HG03039 (cell line): ENCODE results near the gene CD27.
"Not testable (repeated sequence)": the region's sequence is repeated elsewhere in the genome, so short reads cannot be mapped to it uniquely, and the experiment has no call there.

Source experiments
- ATAC-seq: cut with Tn5 transposase; IDR thresholded peaks from one replicate; pipeline ENCODE4 v1.9.1; 2021; ENCODE audit warnings: mild to moderate bottlenecking, moderate library complexity; ENCODE audit not compliant: unreplicated experiment

CD27 gene

DNA sequence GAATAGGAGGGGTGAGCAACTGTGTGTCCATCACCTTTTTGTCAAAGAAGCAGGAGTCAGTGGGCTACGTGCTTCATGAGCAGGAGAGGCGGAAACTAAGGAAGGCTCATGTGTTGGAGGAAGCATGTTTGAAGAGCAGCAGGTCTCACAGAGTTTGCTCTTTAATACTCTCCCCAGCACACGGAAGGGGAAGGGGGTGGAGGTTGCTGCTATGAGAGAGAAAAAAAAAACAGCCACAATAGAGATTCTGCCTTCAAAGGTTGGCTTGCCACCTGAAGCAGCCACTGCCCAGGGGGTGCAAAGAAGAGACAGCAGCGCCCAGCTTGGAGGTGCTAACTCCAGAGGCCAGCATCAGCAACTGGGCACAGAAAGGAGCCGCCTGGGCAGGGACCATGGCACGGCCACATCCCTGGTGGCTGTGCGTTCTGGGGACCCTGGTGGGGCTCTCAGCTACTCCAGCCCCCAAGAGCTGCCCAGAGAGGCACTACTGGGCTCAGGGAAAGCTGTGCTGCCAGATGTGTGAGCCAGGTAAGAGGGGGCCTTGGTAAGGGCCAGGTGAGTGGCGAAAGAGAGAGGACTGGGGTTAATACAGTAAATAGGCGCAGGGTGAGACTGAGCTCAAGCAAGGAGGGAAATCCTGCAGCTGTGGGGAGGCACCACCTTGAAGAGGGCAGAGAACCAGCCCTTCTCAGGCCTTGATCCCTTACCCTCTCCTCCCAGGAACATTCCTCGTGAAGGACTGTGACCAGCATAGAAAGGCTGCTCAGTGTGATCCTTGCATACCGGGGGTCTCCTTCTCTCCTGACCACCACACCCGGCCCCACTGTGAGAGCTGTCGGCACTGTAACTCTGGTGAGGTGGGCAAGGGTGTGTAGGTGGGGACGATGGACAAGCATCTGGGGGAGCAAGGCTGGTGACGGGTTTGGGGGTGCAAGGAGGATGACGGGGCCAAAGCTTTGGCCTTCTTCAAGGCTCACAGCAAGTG lies at the start of gene CD27:
Gene CD27 (plus strand): TSS at position 252 of the 985 bp plus-strand sequence. CDS start 141 bp downstream, at position 393.
- ATAC-seq, result no peak

DNA sequence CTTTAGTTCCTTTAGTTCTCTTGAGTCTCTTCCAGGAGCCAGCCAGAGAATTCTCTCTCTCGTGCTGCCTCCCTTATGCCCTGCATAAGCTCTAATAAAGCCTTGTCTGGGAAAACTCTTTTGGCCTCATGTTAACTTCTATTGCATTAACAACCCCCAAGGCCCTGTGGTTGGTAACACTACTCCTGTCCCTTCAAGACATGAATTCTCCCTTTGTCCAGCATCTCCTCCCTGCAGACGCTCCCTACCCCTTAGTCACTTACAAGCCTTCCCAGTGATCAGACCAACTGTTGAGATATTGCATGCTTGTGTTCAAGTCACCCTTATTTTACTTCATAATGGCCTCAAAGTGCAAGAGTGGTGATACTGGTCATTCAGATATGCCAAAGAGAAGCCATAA lies 48.7 kb upstream of the CD27 start:
- no peak for ATAC-seq

DNA sequence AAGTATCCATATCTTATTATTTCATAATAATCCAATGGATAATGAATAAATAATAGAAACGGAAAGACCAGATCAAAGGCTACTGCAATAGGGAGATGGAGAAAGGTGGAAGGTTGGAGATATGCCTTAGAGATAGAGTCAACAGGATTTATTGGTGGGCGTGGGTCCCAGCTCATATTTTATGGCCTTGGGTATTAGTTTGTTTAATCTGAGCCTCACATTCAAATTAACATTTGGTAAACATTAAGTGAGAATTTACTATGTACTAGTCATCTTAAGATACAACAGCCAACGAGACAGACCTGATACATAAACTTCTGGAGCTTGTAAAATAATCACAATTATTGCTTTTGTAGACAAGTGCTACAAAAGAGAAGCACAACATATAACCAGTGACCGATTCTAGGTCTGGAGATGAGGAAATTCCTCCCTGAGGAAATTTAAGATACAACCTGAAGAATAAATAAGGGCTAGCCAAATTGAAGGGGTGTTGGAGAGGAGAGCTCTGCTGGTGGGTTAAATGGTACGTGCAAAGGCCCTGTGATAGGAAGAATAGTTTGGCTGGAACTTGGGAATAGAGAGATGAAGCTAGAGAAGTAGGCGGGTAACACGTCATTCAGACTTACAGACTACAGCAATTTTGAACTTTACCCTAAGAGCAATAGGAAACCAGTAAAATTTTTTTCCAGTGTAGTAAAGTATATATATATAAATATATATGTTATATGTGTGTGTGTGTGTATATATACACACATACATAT lies 44.7 kb upstream of the CD27 start:
- ATAC-seq, result no peak

DNA sequence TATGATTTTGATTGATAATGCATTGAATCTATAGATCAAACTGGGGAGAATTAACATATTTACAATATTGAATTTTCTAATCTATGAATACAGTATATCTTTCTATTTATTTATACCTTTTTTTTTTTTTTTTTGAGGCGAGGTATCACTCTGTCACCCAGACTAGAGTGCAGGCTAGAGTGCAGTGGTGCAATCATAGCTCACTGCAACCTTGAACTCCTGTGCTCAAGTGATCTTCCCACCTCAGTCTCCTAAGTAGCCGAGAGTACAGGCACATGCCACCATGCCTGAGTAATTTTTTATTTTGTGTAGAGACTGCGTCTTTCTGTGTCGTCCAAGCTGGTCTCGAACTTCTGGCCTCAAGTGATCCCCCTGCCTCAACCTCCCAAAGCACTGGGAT lies 40.4 kb upstream of the CD27 start:
- no peak for ATAC-seq

DNA sequence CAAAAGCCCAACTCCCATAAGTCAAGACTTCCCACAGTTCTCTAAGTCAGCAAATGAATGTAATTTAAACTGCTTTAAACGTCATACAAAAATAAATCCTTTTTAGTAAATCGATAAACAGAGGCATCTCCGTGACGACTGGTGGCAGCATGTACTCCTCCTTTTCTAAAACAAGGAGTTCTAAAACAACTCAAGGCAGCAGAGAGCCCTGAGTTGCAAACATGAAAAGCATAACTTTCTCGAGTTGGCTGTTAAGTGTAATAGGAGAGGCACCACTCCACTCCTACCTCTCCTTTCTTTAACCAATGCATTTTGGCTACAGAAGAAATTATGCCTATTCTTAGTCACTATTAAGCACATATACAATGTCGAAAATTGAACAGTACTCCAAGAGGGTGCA lies 38.8 kb upstream of the CD27 start:
- ATAC-seq, result no peak

DNA sequence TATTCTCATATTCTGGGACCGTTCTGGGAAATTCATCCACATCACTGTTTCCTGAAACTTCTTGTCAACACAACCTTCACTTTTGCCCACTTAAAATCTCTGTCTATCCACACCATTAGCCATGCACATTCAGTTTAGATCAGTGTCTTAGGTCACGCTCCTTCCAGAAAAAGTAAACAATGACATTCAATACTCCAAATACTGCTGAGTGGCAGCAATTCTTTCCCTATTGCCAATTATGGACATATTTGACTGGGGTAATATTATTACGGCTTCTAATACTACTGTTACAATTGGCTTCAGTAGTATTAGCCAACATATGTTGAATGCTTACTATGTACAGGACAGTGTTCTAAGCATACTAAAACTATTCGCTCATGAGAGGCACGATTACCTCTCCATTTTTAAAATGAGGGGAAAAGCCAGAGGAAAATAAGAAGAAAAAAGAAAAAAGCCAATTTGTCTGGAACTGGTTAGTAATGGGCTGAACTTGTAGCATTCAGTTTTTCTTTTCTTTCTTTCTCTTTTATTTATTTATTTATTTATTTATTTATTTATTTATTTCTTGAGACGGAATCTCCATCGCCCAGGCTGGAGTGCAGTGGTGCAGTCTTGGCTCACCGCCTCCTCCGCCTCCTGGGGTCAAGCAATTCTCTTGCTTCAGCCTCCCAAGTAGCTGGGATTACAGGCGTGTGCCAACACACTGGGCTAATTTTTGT lies 37.4 kb upstream of the CD27 start:
- ATAC-seq, result no peak

DNA sequence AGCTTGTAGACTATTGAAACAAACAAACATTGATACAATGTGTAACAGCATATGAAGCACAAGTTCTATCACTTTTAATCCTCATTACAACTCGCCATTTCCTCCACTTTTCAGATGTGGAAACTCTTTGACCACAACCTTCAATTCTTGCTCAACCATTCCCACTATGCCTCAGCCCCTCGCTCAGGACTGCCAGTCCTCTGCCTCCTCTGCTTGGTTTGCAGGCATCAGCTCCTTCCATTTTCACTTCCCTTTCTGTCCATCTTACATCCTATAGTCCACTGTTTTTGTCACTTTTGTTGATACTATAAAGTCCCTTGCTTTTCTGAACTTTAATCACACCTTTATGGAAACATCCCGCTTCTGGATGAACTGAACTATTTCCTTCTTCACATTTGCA lies 28.2 kb upstream of the CD27 start:
- ATAC-seq, result no peak

DNA sequence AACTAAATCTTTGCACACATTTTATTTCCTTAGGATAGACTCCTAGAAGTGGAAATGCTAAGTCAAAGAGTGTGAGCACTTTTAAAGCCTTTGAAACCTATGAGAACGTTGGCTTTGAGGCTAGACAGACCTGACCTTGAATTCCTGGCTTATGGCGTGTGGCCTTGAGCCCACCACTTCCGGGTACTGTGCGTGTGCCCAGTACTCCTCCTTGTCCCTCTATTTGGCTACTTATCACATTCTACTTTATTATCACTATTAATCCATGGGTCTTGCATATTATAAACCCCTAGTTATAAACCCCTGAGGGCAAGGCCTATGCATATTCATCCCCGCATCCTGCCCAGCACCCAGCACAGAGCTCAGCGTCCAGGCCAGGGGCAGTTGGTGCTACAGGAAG lies 26.0 kb upstream of the CD27 start:
- no peak for ATAC-seq

DNA sequence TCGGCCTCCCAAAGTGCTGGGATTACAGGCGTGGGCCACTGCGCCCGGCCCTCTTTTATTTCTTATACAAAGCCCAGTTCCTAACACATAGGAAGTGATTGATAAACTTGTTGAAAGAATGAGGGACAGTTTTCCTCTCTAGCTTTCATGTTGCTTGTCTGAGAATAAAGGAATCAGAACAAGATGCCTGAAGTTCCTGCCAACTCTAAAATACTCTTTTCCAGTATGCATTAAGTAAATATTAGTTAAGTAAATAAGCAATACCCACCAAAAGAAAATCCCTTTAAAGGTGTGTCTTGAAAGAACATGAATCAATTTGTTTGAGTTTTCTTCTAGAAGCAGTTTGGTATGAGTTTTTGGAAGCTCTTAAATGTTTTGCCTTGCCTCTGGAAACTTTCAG lies 24.4 kb upstream of the CD27 start:
- ATAC-seq, result no peak

DNA sequence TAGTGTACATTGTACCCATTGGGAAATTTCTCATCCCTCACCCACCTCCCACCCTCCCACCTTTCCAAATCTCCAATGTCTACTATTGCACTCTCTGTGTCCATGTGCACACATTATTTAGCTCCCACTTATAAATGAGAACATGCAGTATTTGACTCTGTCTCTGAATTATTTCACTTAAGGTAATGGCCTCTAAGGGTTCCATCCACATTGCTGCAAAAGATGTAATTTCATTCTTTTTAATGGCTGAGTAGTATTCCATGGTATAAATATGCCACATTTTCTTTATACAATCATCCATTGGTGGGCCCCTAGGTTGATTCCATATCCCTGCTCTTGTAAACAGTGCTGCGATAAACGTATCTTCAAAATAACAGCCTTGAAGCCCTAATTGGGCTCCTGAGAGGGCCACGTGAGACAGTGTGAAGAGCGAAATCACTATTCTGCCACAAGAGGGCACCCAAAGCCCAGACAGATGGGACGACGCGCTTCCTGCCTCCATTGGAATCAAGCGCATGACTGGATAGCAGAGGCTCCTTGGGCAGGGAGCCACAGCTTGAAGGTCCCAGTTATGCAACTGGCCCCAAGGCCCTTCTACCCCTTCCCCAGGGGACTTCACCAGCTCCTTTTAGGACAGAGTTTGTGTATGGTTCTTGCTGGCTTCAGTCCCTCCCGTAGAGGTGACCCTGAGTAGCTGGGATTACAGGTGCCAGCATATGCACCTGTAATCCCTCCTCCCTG lies 21.3 kb upstream of the CD27 start:
- no peak for ATAC-seq

DNA sequence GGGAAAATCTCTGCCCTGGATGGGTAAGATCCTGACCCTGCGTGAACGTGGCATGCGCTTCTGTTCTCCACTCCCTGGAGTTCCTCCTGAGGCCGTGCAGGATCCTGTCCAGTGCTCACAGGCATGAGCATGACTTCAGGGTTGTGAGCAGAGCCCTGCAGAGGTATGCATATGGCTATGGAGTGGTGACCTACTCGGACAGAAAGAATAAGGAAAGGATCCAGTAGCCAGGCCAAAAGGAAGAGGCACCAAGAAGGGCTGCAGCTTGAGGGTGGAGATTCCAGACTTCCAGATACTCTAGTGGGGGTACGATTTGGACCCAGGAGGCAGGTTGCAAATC lies 20.8 kb upstream of the CD27 start:
- no peak for ATAC-seq

DNA sequence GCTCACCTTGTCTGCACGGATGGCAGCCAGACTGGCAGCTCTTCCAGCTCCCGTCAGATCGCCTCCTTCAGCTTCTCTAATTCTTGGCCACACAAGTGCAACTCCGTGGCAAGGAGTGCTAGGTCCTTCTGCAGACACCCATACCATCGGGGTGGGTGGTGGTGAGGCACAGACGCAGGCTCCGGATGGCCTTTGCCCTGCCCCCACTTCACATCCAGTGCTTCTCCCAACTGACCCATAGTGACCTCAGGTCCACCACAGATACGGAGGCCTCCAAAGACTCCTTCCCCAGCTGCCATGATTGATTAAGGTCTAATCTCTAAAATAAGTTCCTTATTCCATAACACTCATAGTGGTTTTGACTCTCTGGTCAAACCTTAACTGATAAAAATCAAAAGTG lies 19.9 kb upstream of the CD27 start:
- no peak for ATAC-seq

DNA sequence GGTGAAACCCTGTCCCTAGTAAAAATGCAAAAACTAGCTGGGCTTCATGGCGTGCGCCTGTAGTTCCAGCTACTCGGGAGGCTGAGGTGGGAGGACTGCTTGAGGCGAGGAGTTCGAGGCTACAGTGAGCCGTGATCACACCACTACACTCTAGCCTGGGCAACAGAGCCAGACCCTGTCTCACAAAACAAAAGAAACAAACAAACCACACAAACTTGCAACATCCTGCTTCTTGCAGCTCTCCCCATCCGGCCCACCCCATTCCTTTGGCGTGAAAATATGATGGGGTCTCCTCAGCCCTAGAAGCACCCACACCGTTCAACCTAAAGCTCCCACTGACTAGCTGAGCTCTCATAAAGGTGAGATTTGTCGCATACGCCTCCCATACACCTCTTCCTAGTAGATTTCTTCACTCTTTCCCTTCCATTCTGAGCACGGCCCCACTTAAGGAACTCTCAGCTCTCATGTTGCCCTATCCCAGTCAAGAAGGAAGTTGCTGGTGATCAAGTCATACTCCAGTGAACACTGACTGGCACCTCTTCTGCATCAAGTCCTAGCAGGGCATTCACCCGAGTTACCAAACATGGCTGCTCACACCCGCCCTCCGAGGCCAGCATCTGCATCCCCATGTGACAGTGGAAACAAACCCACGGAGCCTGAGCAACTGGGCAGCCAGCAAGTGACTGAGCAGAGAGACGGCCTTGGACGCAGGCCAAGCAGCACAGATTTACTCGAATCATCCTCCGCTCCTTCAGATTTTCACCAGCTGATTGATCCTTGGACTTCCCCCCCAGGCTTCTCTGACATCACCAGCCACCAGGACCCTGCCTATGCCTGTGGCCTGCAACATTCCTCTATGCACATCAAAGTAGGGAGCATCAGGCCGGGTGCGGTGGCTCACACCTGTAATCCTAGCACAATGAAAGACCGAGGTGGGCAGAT lies 18.9 kb upstream of the CD27 start:
- ATAC-seq, result no peak

DNA sequence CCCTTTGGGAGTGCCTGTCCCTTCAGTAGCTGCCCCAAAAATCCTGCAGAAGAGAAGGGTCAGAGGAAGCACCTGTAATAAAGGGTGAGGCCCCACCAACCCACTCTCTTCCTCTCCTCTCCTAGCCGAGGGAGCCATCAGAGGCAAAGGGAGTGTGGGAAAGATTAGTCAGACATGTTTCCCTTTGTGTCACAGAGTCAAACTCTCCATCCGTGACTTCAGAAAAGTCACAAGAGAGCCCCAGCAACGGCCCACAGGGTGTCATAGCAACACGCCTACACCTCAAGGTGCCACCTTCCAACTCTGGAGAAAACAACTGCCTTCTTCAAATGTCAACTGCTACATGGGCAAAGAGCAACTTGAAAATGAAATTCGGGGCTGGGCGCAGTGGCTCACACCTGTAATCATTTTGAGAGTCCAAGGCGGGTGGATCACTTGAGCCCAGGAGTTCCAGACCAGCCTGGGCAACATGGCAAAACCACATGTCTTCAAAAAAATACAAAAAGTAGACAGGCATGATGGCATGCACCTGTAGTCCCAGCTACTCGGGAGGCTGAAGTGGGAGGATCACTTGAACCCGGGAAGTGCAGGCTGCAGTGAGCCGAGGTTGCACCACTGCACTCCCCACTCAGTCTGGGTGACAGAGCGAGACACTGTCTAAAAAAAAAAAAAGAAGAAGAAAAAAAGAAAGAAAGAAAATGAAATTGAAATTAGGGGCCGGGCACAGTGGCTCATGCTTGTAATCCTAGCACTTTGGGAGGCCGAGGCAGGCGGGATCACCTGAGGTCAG lies 17.7 kb upstream of the CD27 start:
- no peak for ATAC-seq

DNA sequence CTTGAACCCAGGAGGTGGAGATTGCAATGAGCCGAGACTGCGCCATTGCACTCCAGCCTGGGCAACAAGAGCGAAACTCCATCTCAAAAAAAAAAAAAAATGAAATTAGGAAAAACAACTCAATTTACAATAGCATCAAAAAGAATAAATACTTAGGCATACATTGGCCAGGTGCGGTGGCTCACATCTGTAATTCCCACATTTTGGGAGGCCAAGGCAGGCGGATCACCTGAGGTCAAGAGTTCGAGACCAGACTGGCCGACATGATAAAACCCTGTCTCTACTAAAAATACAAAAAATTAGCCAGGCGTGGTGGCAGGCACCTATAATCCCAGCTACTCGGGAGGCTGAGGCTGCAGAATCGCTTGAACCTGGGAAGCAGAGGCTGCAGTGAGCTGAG lies 17.0 kb upstream of the CD27 start:
- not testable (repeated sequence) for ATAC-seq

DNA sequence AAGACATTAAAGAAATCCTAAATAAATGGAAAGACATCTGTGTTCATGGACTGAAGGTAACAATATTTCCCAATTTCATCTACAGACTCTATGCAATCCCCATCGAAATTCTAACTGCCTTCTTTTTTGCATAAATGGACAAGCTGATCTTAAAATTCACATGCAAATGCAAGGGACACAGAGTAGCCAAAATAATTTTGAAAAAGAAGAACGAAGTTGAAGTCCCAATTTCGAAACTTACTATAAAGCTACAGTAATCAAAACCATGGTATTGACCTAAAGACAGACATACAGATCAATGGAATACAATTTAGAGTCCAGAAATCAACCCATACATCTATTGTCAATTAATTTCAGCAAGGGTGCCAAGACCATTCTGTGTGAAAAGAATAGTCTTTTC lies 16.4 kb upstream of the CD27 start:
- no peak for ATAC-seq

DNA sequence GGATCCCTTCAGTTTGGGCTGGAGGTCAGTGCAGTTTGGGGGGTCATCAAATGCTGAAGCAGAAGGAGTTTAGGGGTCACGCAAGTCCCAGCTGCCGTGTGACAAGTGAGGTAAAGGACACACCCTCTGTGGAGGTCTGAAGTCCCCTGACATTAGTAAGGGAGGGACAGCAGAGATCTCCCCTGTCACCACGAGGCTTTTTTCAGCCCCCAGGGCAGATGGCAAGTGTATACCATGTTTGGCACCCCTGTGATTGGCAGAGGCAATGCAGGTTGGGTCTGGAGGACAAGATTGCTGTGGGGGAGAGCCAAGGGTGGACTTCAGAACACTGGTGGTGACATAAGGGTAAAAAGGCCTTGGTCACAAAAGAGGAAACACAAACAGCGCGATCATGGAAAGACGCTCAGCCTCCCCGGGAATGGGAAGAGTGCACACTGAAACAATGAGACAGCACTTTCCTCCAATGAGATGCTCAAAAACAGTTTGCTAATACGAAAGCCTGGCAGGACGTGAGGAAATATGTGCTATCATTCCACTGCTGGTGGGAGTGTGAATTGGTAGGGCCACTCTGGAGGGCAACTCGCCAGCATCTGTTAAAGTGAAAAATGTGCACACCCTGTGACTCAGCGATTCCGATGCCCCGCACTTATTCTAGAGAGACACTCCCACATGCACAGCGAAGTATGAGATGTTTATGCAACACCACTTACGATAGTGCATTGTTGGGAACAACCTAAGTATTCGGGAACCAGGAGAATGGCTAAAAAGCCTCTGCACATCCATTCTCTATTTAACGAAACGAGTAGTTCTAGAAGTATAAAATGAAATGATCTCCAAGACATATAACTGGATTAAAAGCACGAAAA lies 14.4 kb upstream of the CD27 start:
- no peak for ATAC-seq

DNA sequence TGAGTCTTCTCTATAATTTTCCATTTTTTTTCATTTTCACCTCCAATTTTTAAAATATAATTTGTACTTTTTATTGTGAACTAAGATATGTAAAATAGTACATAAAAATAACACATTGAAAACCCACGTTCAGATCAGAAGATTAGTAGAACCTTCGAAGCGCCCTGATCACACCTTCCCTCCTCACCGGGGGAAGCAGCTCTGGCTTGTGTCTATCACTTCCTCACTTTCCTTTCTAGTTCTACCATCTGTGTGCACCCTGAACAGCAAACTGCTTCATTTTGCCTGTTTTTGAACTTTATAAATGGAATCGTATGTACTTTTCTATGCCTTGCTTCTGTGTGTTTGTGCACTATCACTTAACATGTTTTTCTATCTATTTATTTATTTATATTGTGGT lies 11.8 kb upstream of the CD27 start:
- no peak for ATAC-seq
